GM18507 (cell line): Measurements from ENCODE around the gene BTBD9.

Experiments
- DNase-seq: peaks from one replicate; pipeline ENCODE4 v3.0.0; 2011; ENCODE audit warnings: low read depth; ENCODE audit not compliant: insufficient read length; ENCODE audit errors: extremely low spot score
- FAIRE-seq: peaks from 2 replicates; lab custom pipeline; 2011; peaks lifted over from hg19 to GRCh38; lab: Jason Lieb, UNC

The BTBD9 gene

GRCh38 chr6:38208028-38208427 is 431.7 kb downstream of the BTBD9 start:
- DNase-seq, result no peak
- FAIRE-seq, result no peak

DNA sequence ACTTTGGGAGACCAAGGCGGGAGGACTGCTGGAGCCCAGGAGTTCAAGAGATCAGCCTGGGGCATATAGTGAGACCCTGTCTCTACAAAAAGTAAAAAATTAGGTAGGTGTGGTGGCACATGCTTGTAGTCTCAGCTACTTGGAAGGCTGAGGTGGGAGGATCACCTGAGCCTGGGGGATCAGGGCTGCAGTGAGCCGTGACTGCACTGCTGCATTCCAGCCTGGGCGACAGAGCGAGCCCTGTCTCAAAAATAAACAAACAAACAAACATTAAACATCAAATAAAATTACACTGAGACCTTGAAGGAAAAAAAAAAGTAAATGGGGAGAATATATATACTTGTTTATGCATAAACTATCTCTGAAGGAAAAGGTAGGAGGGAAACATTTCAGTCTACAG is 432.4 kb downstream of the BTBD9 start:
- DNase-seq (no peak), FAIRE-seq (no peak)

DNA sequence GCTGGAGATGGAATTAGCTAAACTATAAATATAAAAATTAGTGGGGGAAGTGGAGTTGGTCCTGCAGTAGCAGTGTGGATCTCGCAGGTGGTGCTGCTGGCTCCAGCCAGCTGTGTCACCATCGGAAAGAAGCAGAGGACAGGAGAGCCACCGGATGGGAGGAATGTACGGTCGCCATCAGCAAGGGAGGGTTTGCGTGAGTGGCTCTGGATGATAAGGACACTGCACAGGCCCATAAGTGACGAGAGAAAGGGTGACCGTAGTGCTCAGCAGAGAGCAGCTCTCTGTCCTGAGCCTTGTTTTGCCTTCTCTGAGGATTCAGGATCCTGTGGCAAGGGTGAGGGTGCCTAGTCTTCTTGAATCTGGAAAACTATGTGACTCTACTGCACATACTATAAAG is 441.5 kb downstream of the BTBD9 start:
- FAIRE-seq (no peak), DNase-seq (no peak)

DNA sequence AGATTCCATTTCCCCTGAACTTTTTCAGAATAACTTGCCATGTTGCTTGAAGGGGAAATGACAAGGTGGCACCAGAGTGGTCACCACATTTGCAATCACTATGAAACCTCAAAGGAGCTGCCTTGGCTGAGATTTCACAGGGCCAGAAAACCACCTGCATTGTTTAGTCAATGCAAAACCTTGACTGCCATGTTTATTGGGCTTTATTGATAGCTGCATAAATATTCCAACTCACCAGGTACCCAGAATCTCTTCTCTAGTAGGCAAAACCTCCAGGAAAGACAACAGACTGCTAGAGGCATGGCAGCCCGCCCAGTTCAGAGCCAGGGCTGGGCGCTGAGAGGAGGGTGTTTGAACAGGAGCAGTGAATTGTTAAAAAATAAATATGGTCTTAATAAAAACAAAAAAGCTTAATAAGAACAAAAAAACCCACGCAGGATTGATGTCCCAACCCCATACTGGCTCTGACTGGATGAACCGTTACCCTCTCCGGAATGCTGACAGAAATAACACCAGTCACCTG is 444.6 kb downstream of the BTBD9 start:
- DNase-seq (no peak), FAIRE-seq (no peak)

DNA sequence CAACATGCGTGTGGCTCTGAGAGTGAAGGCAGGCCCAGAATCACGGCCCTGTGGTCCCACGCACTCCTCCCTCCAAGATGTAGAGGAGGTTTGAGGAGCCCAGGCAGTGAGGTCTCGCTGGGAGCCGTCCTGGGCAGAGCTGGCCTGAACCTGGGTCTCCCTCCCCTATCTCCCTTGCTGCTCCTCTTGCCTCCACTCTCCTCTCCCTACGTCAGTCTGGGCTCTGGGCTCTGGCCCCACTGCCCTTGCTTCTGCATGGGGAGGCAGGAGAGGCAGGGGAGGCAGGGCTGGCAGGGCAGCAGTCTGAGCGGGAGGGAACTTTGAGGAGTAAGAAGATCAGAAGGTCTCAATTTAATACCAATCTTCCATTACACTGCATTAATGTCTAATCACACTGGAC is 445.1 kb downstream of the BTBD9 start:
- no peak for FAIRE-seq
- no peak for DNase-seq

DNA sequence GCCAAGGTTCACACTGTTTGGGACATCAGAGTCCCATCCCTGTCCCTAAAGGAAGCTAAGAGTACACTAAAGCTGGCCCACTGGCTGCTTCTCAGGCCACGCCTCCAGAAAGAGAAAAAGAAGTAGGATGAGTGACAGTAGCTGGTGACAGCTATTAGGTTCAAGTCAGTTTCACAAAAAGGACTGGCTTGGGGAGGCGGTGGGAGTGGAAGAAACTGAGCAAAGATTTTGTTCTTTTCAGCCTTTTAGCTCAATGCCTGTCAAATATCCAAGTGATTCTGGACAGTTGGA is 445.5 kb downstream of the BTBD9 start:
- DNase-seq (no peak), FAIRE-seq (no peak)

- DNase-seq (no peak), FAIRE-seq (no peak)
Measured at GRCh38 chr6:38193481-38194281, 446.0 kb downstream of the BTBD9 start.

DNA sequence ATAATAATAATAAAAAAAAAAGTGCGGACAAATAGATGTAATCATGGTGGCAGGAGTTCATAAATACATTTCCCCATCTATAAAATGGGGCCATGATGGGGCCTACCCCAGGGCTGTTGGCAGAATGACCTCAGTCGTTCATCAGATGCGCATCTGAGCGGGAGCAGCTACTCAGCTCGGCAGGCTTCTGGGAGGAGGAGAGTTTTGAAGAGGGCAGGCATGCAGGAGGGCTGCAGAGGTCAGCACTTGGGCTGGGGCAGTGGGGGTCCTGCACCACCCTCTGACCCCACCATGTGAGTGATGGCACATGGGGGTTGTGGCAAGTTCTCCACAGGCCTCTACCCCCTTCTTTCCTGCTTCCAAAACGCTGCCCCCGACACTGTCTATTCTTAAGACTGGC is 446.7 kb downstream of the BTBD9 start:
- DNase-seq (no peak), FAIRE-seq (no peak)

- no peak for FAIRE-seq
Measured at GRCh38 chr6:38192487-38192886, 447.2 kb downstream of the BTBD9 start.

DNA sequence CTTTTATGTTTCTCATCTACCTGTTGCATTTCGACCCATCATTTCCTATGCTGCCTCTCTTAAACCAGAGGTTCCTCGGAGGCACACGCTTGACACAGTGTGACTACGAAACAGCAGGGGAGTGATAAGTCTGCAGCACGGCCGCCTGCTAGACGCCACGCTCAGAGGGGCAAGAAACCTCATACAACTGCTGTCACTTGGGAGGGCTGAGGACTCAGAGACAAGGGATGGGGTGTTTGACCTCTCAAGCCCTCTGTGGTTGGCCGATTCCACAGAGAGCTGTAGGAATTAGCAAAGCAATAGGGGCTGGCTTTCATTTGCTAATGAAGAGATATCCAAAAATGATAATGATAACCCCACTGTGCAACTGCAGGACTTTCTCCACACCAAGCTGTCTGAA is 447.7 kb downstream of the BTBD9 start:
- no peak for DNase-seq
- no peak for FAIRE-seq

More at GRCh38 chr6:38192487-38192886, 447.2 kb downstream of the BTBD9 start:
- DNase-seq, result no peak

DNA sequence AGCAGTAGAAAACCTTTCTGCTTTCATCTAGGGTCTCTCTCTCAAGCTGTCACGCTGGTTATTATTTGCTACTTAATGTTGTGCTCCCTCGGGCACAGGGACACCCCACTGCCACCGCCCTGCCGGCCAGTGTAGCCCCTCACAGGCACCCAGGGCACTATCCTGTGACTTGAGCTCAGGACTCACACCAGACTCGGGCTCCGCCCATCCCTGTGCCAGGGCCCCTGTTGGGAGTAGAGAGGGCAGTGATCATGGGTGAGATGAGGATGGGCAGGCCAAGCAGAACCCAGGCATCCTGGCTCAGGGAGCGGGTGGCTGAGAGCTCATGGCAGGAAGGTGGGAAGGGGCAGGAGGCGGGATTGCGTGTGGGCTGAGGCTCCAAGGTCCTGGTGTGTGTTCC is 448.3 kb downstream of the BTBD9 start:
- FAIRE-seq (no peak), DNase-seq (no peak)

DNA sequence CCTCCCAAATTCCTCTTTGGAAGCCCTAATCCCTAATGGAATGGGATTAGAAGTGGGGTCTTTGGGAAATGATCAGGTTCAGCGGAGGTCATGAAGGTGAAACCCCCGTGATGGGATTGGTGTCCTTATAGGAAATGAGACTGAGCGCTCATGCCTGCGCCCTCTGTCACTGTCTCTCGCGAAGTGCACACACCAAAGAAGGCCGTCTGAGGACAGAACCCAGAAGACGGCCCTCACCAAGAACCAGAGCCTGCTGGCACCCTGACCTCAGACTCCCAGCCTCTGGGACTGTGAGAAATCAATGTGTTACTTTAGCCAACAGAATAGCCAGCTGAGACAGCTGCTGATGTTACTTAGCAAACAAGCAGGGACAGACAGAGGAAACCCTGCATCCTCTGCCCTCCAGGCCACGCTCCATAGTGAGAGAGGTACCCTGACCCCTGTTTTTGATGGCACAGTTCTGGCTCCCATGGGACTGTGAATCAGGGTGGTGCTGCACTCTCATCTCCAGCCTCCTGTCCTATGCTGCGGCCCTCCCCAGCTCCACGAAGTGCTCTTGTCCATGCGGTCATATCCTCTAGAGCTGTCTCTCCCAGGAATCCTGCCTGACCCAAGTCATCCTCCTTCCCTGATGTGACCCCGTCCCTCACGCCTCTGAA is 450.9 kb downstream of the BTBD9 start:
- FAIRE-seq, result no peak
- no peak for DNase-seq

- DNase-seq (no peak), FAIRE-seq (no peak)
Measured at GRCh38 chr6:38187811-38188590, 451.7 kb downstream of the BTBD9 start.

DNA sequence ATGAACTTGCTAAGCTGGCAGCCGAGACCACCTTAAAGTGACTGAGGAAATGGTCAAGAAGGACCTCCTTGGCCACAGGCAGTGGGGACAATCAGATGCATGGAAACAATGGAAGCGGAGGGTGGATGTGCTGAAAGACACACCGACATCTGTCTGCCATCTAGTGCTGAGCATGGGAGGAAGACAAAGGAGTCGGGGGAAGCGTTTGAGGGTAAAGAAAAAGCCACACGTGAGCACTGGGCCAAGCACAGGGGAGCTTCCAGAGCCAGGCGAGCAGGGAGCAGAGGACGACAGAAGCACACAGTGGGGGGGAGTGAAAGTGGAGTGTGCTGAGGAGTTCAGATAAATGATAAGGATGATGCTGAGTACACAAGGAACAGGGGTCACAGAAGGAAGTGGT is 452.4 kb downstream of the BTBD9 start:
- DNase-seq (no peak), FAIRE-seq (no peak)

DNA sequence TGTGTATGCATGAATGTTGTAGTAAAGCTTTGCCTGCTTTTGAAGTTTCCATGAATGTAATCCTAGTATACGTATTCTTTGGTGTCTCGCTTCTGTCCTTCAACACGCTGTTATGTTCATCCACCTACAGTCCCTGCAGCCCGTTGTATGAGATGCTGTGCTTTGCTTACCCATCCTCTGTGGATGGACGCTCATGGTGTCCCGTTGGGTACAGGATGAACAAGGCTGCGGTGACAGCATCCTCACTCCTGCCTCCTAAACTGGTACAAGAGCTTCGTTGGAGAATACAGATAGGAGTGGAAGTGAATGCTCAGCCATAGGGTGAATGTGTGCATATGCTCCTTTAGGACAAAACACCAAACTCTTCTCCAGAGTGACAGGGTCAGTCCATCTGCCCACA is 454.0 kb downstream of the BTBD9 start:
- no peak for DNase-seq
- no peak for FAIRE-seq

DNA sequence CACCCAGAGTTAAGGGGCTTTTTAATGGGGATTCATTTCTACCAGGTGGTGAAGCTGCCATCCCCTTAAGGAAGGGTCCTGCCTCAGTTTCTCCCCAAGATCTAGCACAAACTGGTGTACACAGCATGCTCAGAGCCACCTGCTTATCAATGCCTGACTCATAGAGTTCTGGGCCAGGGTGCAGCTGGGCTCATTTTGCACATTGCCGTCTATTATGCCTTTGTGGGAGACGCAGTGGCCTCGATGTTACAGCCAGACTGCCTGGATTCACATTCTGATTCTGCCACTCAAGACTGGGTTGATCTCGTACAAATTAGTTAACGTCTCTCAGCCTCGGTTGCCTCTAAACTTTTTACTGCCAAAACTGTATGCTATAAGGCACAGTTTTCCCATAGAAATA is 454.5 kb downstream of the BTBD9 start:
- no peak for FAIRE-seq
- no peak for DNase-seq

DNA sequence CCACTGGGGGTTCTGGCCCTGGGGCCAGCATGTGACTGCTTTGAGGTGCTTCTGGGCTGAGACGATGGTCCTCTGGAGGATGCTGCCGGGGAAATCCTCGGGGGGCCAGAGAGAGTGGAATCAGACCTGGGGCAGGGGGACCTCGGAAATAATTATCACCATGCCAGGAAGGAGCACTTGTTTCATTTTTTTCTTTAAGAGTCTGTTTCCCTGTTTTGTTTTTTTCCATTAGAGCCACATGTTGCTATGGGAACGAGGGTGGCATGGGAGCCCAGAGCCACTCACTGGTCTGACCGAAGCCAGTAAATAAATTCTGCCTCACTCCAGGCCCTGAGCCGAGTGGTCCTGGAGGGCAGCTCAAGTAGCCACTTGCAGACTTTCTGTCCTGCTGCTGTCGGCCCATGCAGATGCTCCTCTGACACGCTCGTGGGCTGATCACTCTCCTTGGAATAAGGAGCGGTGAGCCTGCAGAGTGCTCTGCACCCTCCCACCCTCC is 455.1 kb downstream of the BTBD9 start:
- no peak for DNase-seq
- FAIRE-seq, result no peak

GRCh38 chr6:38183856-38184584 is 455.7 kb downstream of the BTBD9 start:
- FAIRE-seq (no peak), DNase-seq (no peak)

DNA sequence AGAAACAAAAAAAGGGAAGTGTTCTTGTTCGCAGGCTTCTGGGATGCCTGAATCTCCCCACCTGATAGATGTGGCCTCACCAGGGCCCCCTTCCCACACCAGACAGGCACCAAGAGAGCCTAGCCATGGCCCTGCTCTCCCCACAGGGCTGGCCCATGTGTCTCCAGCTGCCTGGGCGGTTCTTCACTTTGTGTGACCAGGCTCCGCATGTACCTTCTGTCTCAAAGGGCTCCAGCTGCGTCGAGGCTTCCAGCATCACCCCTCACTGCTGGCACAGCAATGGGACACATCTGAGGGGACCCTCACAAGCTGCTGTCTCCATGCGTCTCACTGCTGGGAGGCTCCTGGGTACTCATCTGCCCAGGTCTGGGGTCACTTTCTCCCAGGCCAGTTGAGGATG is 457.3 kb downstream of the BTBD9 start:
- DNase-seq (no peak), FAIRE-seq (no peak)

DNA sequence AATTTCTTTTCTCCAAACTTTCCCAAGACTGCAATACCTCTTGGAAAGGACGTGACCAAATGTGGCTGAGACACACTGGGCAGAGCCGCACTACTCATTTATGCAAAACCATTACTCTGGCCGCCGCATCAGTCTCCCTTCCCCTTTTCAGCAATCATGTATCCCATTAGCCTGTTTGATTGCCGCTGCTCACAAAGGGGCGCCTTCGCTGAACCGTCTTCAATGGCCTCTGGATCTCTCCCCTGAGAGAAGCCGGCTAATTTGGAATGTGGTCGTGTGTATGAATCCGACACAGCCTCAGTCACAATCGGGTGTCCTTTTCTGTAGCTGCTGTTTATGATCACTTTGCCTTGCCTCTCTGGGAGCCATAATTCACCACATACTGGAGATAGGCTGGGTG is 459.1 kb downstream of the BTBD9 start:
- DNase-seq, result no peak
- no peak for FAIRE-seq
